Measurements from ENCODE around the gene WFDC2.

DNA sequence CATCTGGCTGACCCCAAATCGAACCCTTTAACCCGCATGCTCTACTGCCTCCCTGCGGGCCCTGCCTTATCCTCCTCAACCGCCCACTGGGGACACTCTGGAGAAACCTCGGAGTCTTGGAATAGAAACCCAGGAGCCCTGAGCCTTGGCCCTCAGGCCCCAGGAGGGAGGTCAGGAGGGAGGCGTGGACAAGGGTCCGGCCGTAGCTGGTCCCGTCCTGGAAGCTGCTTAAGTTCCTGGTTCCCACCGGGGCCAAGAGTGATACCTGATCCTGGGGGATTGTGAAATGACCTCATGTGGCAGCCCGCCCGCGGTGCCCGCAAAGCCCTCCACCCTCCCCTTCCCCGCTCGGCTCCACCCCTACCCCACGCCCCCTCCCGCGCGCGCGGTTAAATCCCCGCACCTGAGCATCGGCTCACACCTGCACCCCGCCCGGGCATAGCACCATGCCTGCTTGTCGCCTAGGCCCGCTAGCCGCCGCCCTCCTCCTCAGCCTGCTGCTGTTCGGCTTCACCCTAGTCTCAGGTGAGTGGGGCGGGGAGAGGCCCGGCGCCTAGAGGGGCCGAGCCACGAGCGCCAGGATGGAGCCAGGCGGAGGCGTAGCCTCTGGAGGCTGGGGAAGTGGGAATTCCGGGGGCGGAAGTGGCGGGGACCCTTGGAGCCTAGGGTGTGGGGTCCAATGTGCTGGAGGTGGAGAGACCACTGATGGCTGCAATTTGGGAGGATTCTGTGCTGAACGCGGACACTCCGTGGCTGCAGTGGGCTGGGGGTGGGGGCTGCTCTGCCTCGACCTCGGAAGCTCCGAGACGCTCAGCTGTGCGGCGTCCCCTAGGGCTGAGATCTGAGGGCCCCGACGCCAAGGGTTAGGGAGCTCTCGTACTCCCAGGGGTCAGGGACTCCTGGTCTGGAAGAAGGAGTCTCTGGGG lies at the start of gene WFDC2:
- TF ChIP-seq POLR2A (IDR thresholded peaks at IDR 0.05), result no peak
- TF ChIP-seq, protein P1, sequence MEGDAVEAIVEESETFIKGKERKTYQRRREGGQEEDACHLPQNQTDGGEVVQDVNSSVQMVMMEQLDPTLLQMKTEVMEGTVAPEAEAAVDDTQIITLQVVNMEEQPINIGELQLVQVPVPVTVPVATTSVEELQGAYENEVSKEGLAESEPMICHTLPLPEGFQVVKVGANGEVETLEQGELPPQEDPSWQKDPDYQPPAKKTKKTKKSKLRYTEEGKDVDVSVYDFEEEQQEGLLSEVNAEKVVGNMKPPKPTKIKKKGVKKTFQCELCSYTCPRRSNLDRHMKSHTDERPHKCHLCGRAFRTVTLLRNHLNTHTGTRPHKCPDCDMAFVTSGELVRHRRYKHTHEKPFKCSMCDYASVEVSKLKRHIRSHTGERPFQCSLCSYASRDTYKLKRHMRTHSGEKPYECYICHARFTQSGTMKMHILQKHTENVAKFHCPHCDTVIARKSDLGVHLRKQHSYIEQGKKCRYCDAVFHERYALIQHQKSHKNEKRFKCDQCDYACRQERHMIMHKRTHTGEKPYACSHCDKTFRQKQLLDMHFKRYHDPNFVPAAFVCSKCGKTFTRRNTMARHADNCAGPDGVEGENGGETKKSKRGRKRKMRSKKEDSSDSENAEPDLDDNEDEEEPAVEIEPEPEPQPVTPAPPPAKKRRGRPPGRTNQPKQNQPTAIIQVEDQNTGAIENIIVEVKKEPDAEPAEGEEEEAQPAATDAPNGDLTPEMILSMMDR (IDR thresholded peaks at IDR 0.05), result no peak

All from Peyer's patch (tissue), 4 donors.